IPS-18a (cell line): ENCODE data around the gene CHST13.
"Not testable (repeated sequence)": the region's sequence is repeated elsewhere in the genome, so short reads cannot be mapped to it uniquely, and the experiment has no call there.

Experiments used
- H3K27ac ChIP-seq: one replicate; pipeline ENCODE4 v1.5.1; 2013; ENCODE audit warnings: low read length
- H3K27me3 ChIP-seq: one replicate; pipeline ENCODE4 v1.6.1; 2013; ENCODE audit warnings: mild to moderate bottlenecking, low read length; ENCODE audit not compliant: control insufficient read depth, insufficient read depth
- H3K36me3 ChIP-seq: one replicate; pipeline ENCODE4 v1.6.1; 2013; ENCODE audit warnings: low read depth, low read length; ENCODE audit not compliant: control insufficient read depth
- H3K4me1 ChIP-seq: one replicate; pipeline ENCODE4 v1.6.1; 2013; ENCODE audit warnings: low read depth, low read length; ENCODE audit not compliant: control insufficient read depth
- H3K4me3 ChIP-seq: one replicate; pipeline ENCODE4 v1.5.1; 2013; ENCODE audit warnings: low read length
- H3K9ac ChIP-seq: one replicate; pipeline ENCODE4 v1.6.1; 2013; ENCODE audit warnings: mild to moderate bottlenecking, low read length, moderate library complexity
- H3K9me3 ChIP-seq: one replicate; pipeline ENCODE4 v1.6.1; 2013; ENCODE audit warnings: low read depth, low read length; ENCODE audit not compliant: control insufficient read depth

CHST13 gene

GRCh38 chr3:126571078-126571477 lies 47.1 kb downstream of the CHST13 start:
- no peak overlapping the region for H3K27ac ChIP-seq
- no peaks in the 10 kb centered on the region for H3K36me3 ChIP-seq
- no peaks in the 10 kb centered on the region for H3K27me3 ChIP-seq
- H3K4me1 ChIP-seq: no peaks in the 10 kb centered on the region
- no peaks in the 10 kb centered on the region for H3K9me3 ChIP-seq
- H3K4me3 ChIP-seq: no peak overlapping the region
- H3K9ac ChIP-seq: no peak overlapping the region

DNA sequence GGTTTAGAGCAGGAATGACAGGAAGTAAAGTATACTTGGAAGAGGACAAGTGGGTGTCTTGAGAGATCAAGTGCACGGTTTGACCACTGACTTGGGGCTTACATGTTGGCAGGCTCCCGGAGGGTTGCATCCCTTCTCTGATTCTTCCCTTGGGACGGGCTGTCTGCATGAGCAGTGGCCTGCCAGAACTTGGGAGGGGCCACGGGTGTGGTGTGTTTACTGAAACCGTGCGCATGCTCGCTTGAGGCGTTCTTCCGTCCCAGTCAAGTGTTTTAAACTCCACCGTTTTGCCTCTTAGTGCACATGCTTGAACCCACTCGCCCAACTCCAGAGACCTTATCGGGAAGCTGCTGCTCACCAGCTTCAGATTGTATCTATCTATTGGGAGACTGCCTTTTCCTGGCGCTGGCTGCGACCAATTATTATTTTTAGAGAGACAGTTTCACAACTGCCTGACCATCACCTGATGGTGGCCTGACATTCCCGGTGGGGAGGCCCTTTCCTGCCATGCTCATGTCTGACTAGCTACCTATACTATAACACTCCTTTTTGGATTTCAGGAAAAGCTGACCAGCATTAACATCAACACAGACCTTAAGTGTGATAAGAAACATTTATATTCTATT lies 49.6 kb downstream of the CHST13 start:
- H3K4me3 ChIP-seq: no peak overlapping the region
- H3K27ac ChIP-seq: no peak overlapping the region
- no peak overlapping the region for H3K9ac ChIP-seq
- H3K27me3 ChIP-seq: no peaks in the 10 kb centered on the region
- H3K36me3 ChIP-seq: no peaks in the 10 kb centered on the region
- no peaks in the 10 kb centered on the region for H3K9me3 ChIP-seq
- no peaks in the 10 kb centered on the region for H3K4me1 ChIP-seq

DNA sequence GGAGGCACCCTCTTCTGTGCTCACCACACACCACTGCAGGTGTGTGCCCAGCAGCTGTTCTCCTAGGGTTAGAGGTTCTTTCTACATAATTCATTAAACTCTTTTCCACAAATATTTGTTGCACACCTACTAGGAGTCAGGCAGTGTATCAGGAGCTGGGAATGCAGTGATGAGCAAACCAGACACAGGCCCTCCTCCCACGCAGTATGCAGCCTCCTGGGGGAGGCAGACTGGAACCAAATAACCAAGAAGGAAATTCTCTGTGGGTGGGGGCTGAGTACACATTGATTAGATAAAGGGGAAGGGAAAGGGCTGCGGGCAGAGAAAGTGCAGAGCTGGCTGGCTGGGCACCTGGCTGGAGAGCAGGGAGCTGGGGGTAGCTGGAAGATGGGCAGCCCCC lies 53.3 kb downstream of the CHST13 start:
- H3K9ac ChIP-seq: no peak overlapping the region
- H3K36me3 ChIP-seq: no peaks in the 10 kb centered on the region
- H3K9me3 ChIP-seq: no peaks in the 10 kb centered on the region
- H3K27me3 ChIP-seq: no peaks in the 10 kb centered on the region
- H3K4me3 ChIP-seq: no peak overlapping the region
- no peak overlapping the region for H3K27ac ChIP-seq
- no peaks in the 10 kb centered on the region for H3K4me1 ChIP-seq

DNA sequence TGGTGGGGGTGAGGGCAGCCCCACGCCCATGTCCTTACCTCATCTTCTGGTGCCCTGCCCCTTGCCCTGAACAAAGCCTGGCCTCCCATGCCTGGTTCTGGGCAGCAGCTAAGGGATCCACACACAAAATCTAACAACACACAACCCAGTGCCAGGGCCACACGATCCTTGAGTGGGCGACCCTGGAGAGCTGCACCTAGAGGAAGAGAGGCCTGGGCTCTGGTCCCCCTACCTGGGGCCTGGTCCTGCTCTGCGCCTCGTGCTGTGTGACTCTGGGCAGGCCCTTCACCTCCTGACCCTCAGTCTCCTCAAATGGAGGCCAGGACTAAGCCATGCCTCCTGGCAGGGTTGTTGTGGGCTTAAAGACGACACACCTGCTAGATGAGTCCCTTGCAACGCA lies 54.7 kb downstream of the CHST13 start:
- Histone ChIP-seq H3K27ac (no peak overlapping the region), H3K36me3 (no peaks in the 10 kb centered on the region)

GRCh38 chr3:126580746-126581145 lies 56.8 kb downstream of the CHST13 start:
- Histone ChIP-seq H3K27ac (no peak overlapping the region), H3K4me3 (no peak overlapping the region), H3K36me3 (no peaks in the 10 kb centered on the region), H3K4me1 (no peaks in the 10 kb centered on the region), H3K27me3 (no peaks in the 10 kb centered on the region), H3K9me3 (no peaks in the 10 kb centered on the region), H3K9ac (no peak overlapping the region)

More for the DNA sequence above, 54.7 kb downstream of the CHST13 start:
- Histone ChIP-seq H3K4me1 (no peaks in the 10 kb centered on the region), H3K9ac (no peak overlapping the region), H3K4me3 (no peak overlapping the region), H3K9me3 (no peaks in the 10 kb centered on the region), H3K27me3 (no peaks in the 10 kb centered on the region)

GRCh38 chr3:126581569-126581968 lies 57.6 kb downstream of the CHST13 start:
- Histone ChIP-seq H3K9ac (no peak overlapping the region), H3K9me3 (no peaks in the 10 kb centered on the region), H3K27ac (no peak overlapping the region), H3K4me3 (no peak overlapping the region), H3K36me3 (no peaks in the 10 kb centered on the region), H3K27me3 (no peaks in the 10 kb centered on the region), H3K4me1 (no peaks in the 10 kb centered on the region)

- no peak overlapping the region for H3K4me3 ChIP-seq
- H3K27ac ChIP-seq: no peak overlapping the region
- H3K27me3 ChIP-seq: no peaks in the 10 kb centered on the region
- H3K36me3 ChIP-seq: no peaks in the 10 kb centered on the region
- H3K9ac ChIP-seq: no peak overlapping the region
- no peaks in the 10 kb centered on the region for H3K9me3 ChIP-seq
- no peaks in the 10 kb centered on the region for H3K4me1 ChIP-seq
Observed at GRCh38 chr3:126582311-126582710, 58.4 kb downstream of the CHST13 start.

DNA sequence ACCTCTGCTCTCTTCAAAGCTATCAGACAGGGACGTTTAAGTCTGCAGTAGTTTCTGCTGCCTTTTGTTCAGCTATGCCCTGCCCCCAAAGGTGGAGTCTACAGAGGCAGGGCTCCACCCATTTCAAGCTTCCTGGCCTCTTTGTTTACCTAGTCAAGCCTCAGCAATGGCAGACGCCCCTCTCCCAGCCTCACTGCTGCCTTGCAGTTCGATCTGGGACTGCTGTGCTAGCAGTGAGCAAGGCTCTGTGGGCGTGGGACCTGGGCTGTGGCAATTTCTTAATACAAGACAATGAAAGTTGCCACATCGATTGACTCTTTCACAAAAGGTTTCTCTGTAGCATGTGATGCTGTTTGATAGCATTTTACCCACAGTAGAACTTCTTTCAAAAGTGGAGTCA lies 67.6 kb downstream of the CHST13 start:
- H3K9ac ChIP-seq, H3K9me3 ChIP-seq, H3K4me3 ChIP-seq: not testable (repeated sequence)

More for the DNA sequence above, 67.6 kb downstream of the CHST13 start:
- not testable (repeated sequence) for H3K36me3 ChIP-seq, H3K4me1 ChIP-seq, H3K27ac ChIP-seq, H3K27me3 ChIP-seq
